H9 (cell line): ENCODE measurements around the gene HDLBP. TPM values are rescaled to one million over a fixed set of nuclear protein-coding genes. Genes with fewer than 3 reads are reported as not detected.

Source experiments
- DNase-seq: peaks from one replicate; pipeline ENCODE4 v3.0.0-alpha.2; 2017
- H2AFZ ChIP-seq: one replicate; pipeline ENCODE4 v1.6.1; 2013; ENCODE audit warnings: mild to moderate bottlenecking, low read length, control low read depth, moderate library complexity
- H2AK5ac ChIP-seq: 2 replicates; pipeline ENCODE4 v1.6.1; 2013; ENCODE audit warnings: low read length, control low read depth, mixed read lengths; ENCODE audit not compliant: insufficient read length
- H2BK120ac ChIP-seq: one replicate; pipeline ENCODE4 v1.6.1; 2013; ENCODE audit warnings: low read depth, mild to moderate bottlenecking, low read length, control low read depth, inconsistent platforms; ENCODE audit not compliant: poor library complexity, severe bottlenecking
- H2BK12ac ChIP-seq: 2 replicates; pipeline ENCODE4 v1.6.1; 2013; ENCODE audit warnings: low read length, control low read depth, mixed read lengths, low read depth; ENCODE audit not compliant: insufficient read length
- H2BK15ac ChIP-seq: 2 replicates; pipeline ENCODE4 v1.6.1; 2013; ENCODE audit warnings: low read depth, low read length, control low read depth
- H2BK20ac ChIP-seq: one replicate; pipeline ENCODE4 v1.6.1; 2013; ENCODE audit warnings: low read depth, mild to moderate bottlenecking, low read length, control low read depth, inconsistent platforms; ENCODE audit not compliant: poor library complexity, severe bottlenecking
- H2BK5ac ChIP-seq: 2 replicates; pipeline ENCODE4 v1.6.1; 2013; ENCODE audit warnings: low read length, control low read depth, mixed read lengths; ENCODE audit not compliant: insufficient read length
- H3K14ac ChIP-seq: 2 replicates; pipeline ENCODE4 v1.6.1; 2013; ENCODE audit warnings: low read length, control low read depth; ENCODE audit not compliant: insufficient read depth
- H3K18ac ChIP-seq: 2 replicates; pipeline ENCODE4 v1.6.1; 2013; ENCODE audit warnings: low read depth, mild to moderate bottlenecking, mixed read lengths, low read length, control low read depth; ENCODE audit not compliant: insufficient read length
- H3K23ac ChIP-seq: 2 replicates; pipeline ENCODE4 v1.6.1; 2013; ENCODE audit warnings: low read length, control low read depth, mixed read lengths, low read depth; ENCODE audit not compliant: insufficient read length
- H3K23me2 ChIP-seq: 2 replicates; pipeline ENCODE4 v1.6.1; 2013; ENCODE audit warnings: low read depth, mild to moderate bottlenecking, mixed read lengths, low read length, control low read depth; ENCODE audit not compliant: insufficient read length, poor library complexity, severe bottlenecking
- H3K27ac ChIP-seq: 2 replicates; pipeline ENCODE4 v1.5.1; 2013; ENCODE audit warnings: low read length, control low read depth, mixed read lengths, low read depth; ENCODE audit not compliant: insufficient read length
- H3K27me3 ChIP-seq: 2 replicates; pipeline ENCODE4 v1.6.1; 2013; ENCODE audit warnings: low read length, control low read depth, inconsistent platforms; ENCODE audit not compliant: insufficient read depth
- H3K4ac ChIP-seq: 2 replicates; pipeline ENCODE4 v1.6.1; 2013; ENCODE audit warnings: low read depth, mild to moderate bottlenecking, control low read depth, inconsistent platforms, low read length, moderate library complexity
- H3K4me1 ChIP-seq: 2 replicates; pipeline ENCODE4 v1.6.1; 2013; ENCODE audit warnings: low read length, control low read depth, inconsistent platforms; ENCODE audit not compliant: insufficient read depth
- H3K4me2 ChIP-seq: 2 replicates; pipeline ENCODE4 v1.6.1; 2013; ENCODE audit warnings: low read length, control low read depth, mixed read lengths; ENCODE audit not compliant: insufficient read length, insufficient read depth
- H3K56ac ChIP-seq: 2 replicates; pipeline ENCODE4 v1.6.1; 2013; ENCODE audit warnings: low read depth, mild to moderate bottlenecking, mixed read lengths, low read length, control low read depth; ENCODE audit not compliant: insufficient read length
- H3K79me1 ChIP-seq: 2 replicates; pipeline ENCODE4 v1.6.1; 2013; ENCODE audit warnings: low read depth, mild to moderate bottlenecking, moderate library complexity, low read length, control low read depth, inconsistent platforms; ENCODE audit not compliant: insufficient read depth, poor library complexity, severe bottlenecking
- H3K79me2 ChIP-seq: 2 replicates; pipeline ENCODE4 v1.6.1; 2013; ENCODE audit warnings: low read length, control low read depth, inconsistent platforms; ENCODE audit not compliant: insufficient read depth
- H3K9ac ChIP-seq: 2 replicates; pipeline ENCODE4 v1.6.1; 2013; ENCODE audit warnings: low read length, control low read depth, mixed read lengths; ENCODE audit not compliant: insufficient read length; ENCODE audit errors: extremely low read depth
- H3K9me3 ChIP-seq: one replicate; pipeline ENCODE4 v1.6.1; 2013; ENCODE audit warnings: low read depth, low read length, inconsistent platforms; ENCODE audit not compliant: control insufficient read depth
- H3T11ph ChIP-seq: one replicate; pipeline ENCODE4 v1.6.1; 2013; ENCODE audit warnings: mild to moderate bottlenecking, low read length, control low read depth, inconsistent platforms
- H4K20me1 ChIP-seq: one replicate; pipeline ENCODE4 v1.6.1; 2013; ENCODE audit not compliant: control insufficient read depth, insufficient read length, insufficient read depth
- H4K5ac ChIP-seq: 2 replicates; pipeline ENCODE4 v1.6.1; 2013; ENCODE audit warnings: low read depth, mild to moderate bottlenecking, mixed read lengths, low read length, control low read depth; ENCODE audit not compliant: insufficient read length
- H4K8ac ChIP-seq: replicated peaks from 2 replicates; pipeline ENCODE4 v1.6.1; 2013; ENCODE audit warnings: low read length, control low read depth, mixed read lengths, low read depth; ENCODE audit not compliant: insufficient read length
- H4K91ac ChIP-seq: 2 replicates; pipeline ENCODE4 v1.6.1; 2013; ENCODE audit warnings: low read depth, mild to moderate bottlenecking, moderate library complexity, mixed read lengths, low read length, control low read depth; ENCODE audit not compliant: insufficient read length
- H3K27ac Mint-ChIP-seq, 3 experiments: 2 replicates in 2 of 3; 3 replicates in 1 of 3; pipeline ENCODE4 v1.8.0; 2020 to 2021; ENCODE audit warnings: mixed read lengths in 3 of 3, mild to moderate bottlenecking in 1 of 3, moderate library complexity in 1 of 3
- H3K27me3 Mint-ChIP-seq: 2 replicates; pipeline ENCODE4 v1.8.0; 2021; ENCODE audit warnings: low read depth, mild to moderate bottlenecking, moderate library complexity, mixed read lengths
- H3K36me3 Mint-ChIP-seq, 3 experiments: 2 replicates in 2 of 3; 3 replicates in 1 of 3; pipeline ENCODE4 v1.8.0; 2020 to 2021; ENCODE audit warnings: low read depth in 3 of 3, mixed read lengths in 3 of 3; ENCODE audit not compliant: insufficient read depth in 1 of 3
- H3K4me1 Mint-ChIP-seq, 2 experiments: 2 replicates each; pipeline ENCODE4 v1.8.0; 2020; ENCODE audit warnings: mixed read lengths in 2 of 2
- H3K4me3 Mint-ChIP-seq, 2 experiments: 2 replicates in 1 of 2; 3 replicates in 1 of 2; pipeline ENCODE4 v1.8.0; 2020 to 2021; ENCODE audit warnings: mild to moderate bottlenecking in 2 of 2, mixed read lengths in 2 of 2, moderate library complexity in 1 of 2
- H3K9me3 Mint-ChIP-seq, 2 experiments: 2 replicates in 1 of 2; 3 replicates in 1 of 2; pipeline ENCODE4 v1.8.0; 2020; ENCODE audit warnings: mild to moderate bottlenecking in 2 of 2, mixed read lengths in 2 of 2, moderate library complexity in 1 of 2
- WGBS: extraction: QIAGEN DNeasy Blood & Tissue Kit; methylation state at CpG from one replicate; pipeline ENCODE4 v1.1.7; 2013; ENCODE audit warnings: missing lambda C conversion rate, low lambda C conversion rate, mixed read lengths; ENCODE audit not compliant: insufficient read length; ENCODE audit errors: extremely low coverage; 5-methylcytosine and 5-hydroxymethylcytosine counted together
- total RNA-seq: library from RNA; stranded (reverse); gene quantifications from 2 replicates; pipeline ENCODE4 v1.2.1, GENCODE V29; 2021
- TF ChIP-seq, protein P1 (sequence below): fragments of 200-600 bp; sonication (generic); conservative IDR thresholded peaks from 3 replicates; pipeline ENCODE4 v1.8.0; 2021; ENCODE audit warnings: antibody characterized with exemption, mild to moderate bottlenecking

The HDLBP gene
- total RNA-seq, 1 experiment from 2014 or later, result 364 TPM

DNA sequence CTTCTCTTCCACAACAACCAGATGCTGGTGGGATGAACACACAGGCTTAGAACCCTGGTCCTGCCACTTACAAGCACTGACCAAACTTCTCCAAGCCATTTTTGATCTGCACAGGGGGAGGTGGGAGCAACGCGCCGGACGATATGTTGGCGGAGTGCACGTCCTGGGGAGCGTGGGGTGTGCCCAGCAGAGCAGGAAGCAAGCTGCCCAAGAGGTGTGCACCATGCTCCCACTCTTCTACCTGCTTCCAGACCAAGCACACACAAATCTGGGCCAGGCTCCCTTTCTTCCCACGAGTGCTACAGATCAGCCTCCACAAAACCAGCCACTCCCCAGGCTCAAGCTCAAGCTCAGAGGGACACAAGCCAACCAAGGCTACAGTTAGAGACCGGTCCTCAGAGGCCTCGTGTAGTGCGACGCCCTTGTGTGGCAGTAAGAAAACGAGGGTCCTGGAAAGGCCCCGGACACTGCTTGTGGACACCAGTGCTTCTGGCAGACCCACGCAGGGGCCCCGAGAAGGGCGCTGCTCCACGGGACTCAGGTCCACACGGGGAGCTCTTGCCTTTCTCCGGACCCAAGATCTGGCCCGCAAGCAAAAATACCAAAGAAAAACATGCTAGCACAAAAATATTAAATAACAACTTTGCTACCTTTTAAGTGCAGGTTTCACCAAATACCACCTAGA, 75.0 kb downstream of the HDLBP start:
- Mint-ChIP-seq H3K27me3 (no peaks in the 10 kb centered on the region), H3K36me3 (peaks cover 70 to 96% (median 91%) of the 10 kb centered on the region in 3 experiments), H3K4me1 (no peaks in the 10 kb centered on the region), H3K27ac (no peak overlapping the region; a peak in 1 of 7 replicates), H3K9me3 (no peaks in the 10 kb centered on the region), H3K4me3 (no peak overlapping the region)
- Histone ChIP-seq H3K79me1 (peaks cover 3% of the 10 kb centered on the region), H4K5ac (no peak overlapping the region), H2AFZ (no peak overlapping the region), H2BK5ac (no peak overlapping the region), H3K27ac (no peak overlapping the region), H3K23me2 (no peaks in the 10 kb centered on the region), H3K23ac (no peak overlapping the region), H3K4ac (no peak overlapping the region), H3K4me2 (no peak overlapping the region), H3K79me2 (no peaks in the 10 kb centered on the region), H3T11ph (no peak overlapping the region), H4K20me1 (no peaks in the 10 kb centered on the region), H3K18ac (no peak overlapping the region), H2BK15ac (no peak overlapping the region), H4K8ac (no peak overlapping the region), H2AK5ac (no peak overlapping the region), H3K27me3 (no peaks in the 10 kb centered on the region), H2BK120ac (no peak overlapping the region), H3K9ac (no peak overlapping the region), H2BK12ac (no peak overlapping the region), H3K4me1 (no peaks in the 10 kb centered on the region), H2BK20ac (no peak overlapping the region), H3K14ac (no peak overlapping the region), H3K9me3 (no peaks in the 10 kb centered on the region), H4K91ac (no peak overlapping the region), H3K56ac (no peak overlapping the region)
- DNase-seq, result no peak
- WGBS, result no CpG with 5 or more reads among the region's 21 CpGs
- TF ChIP-seq, protein P1, sequence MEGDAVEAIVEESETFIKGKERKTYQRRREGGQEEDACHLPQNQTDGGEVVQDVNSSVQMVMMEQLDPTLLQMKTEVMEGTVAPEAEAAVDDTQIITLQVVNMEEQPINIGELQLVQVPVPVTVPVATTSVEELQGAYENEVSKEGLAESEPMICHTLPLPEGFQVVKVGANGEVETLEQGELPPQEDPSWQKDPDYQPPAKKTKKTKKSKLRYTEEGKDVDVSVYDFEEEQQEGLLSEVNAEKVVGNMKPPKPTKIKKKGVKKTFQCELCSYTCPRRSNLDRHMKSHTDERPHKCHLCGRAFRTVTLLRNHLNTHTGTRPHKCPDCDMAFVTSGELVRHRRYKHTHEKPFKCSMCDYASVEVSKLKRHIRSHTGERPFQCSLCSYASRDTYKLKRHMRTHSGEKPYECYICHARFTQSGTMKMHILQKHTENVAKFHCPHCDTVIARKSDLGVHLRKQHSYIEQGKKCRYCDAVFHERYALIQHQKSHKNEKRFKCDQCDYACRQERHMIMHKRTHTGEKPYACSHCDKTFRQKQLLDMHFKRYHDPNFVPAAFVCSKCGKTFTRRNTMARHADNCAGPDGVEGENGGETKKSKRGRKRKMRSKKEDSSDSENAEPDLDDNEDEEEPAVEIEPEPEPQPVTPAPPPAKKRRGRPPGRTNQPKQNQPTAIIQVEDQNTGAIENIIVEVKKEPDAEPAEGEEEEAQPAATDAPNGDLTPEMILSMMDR, result no peak
